ENCODE data around the gene ZNF281. TPM values are rescaled to one million over a fixed set of nuclear protein-coding genes. Genes with fewer than 3 reads are reported as not detected.

The ZNF281 gene
- total RNA-seq, 4 donors from 2014 or later: 12.1 to 13.4 (median 13.2) TPM

DNA sequence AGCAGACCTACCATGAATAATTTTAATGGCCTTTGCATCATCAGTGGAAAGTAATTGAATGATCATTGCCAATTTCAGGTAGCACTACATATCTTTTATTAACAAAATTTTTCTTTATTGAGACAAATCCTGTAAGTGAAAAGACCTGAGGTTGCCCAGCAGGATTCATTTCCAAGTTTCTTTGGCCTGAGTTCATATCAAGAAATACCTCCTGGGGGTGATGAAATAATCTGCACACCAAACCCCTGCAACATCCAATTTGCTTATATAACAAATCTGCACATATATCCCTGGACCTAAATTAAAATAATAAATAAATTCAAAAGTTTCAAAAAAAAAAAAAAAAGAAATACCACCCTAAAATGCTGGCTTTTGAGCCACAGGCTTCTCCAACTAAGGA lies 27.3 kb upstream of the ZNF281 start:
- TF ChIP-seq EP300 (IDR thresholded peaks at IDR 0.05): no peak
- no peak for TF ChIP-seq POLR2A (IDR thresholded peaks at IDR 0.05)
- TF ChIP-seq, protein P1, sequence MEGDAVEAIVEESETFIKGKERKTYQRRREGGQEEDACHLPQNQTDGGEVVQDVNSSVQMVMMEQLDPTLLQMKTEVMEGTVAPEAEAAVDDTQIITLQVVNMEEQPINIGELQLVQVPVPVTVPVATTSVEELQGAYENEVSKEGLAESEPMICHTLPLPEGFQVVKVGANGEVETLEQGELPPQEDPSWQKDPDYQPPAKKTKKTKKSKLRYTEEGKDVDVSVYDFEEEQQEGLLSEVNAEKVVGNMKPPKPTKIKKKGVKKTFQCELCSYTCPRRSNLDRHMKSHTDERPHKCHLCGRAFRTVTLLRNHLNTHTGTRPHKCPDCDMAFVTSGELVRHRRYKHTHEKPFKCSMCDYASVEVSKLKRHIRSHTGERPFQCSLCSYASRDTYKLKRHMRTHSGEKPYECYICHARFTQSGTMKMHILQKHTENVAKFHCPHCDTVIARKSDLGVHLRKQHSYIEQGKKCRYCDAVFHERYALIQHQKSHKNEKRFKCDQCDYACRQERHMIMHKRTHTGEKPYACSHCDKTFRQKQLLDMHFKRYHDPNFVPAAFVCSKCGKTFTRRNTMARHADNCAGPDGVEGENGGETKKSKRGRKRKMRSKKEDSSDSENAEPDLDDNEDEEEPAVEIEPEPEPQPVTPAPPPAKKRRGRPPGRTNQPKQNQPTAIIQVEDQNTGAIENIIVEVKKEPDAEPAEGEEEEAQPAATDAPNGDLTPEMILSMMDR (IDR thresholded peaks at IDR 0.05): no peak
- no peak for TF ChIP-seq POLR2AphosphoS5 (IDR thresholded peaks at IDR 0.05)
- Histone ChIP-seq H3K4me1 (no peaks in the 10 kb centered on the region), H3K27me3 (no peaks in the 10 kb centered on the region), H3K9me3 (no peaks in the 10 kb centered on the region), H3K36me3 (no peaks in the 10 kb centered on the region), H3K27ac (no peak overlapping the region), H3K4me3 (no peak overlapping the region)
- no peak for ATAC-seq

DNA sequence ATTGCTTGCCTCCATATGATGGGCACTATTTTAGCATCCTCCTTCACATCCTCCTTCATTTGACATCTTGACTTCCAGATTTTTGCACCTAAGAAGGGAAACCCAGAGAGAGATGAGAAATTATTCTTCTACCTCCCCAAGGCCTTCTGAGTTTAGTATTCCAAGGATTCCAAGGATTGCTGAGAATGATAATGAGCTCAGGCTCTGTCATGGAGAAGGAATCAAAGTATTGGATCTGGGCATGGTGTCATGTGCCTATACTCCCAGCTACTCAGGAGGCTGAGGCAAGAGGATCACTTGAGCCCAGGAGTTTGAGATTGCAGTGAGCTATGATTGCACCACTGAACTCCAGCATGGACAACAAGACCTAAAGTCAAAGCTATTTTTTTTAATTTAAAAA lies 26.6 kb upstream of the ZNF281 start:
- no peak for TF ChIP-seq POLR2AphosphoS5 (IDR thresholded peaks at IDR 0.05)
- TF ChIP-seq, protein P1 (IDR thresholded peaks at IDR 0.05): no peak
- H3K36me3 ChIP-seq: no peaks in the 10 kb centered on the region
- H3K4me3 ChIP-seq: no peak overlapping the region
- no peak for ATAC-seq
- H3K27me3 ChIP-seq: no peaks in the 10 kb centered on the region
- no peaks in the 10 kb centered on the region for H3K4me1 ChIP-seq
- no peak overlapping the region for H3K27ac ChIP-seq
- no peaks in the 10 kb centered on the region for H3K9me3 ChIP-seq

DNA sequence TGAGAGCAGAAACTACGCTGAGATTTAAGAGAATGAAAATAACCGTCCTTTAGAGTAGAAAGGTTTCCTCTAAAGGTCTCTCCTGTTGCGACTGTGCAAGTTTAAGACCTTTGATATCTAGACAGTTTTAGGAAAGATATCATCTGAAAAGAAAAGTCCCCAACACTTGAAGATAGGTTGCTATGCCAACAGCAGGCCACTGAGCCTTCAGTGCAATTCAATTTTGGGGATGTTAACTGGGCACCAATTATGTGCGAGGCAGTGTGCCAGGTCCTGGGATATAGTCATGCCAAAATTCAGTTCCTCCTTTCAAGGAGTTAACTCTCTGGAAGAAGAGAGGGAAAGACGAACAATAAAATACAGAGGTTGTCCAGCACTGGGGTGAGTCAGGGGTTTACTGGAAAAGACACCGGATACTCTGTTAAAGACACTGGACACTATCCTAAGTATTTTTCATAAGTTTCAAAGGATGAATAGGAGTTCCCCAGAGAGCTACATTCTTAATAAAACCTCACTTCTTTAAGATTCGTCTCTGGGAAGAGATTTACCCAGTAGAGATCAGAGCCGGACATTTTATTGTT lies 25.5 kb upstream of the ZNF281 start:
- H3K27ac ChIP-seq: no peak overlapping the region
- 78 to 83% methylated on average over 8 of the region's 8 CpGs for WGBS, 2 donors (ENCODE audit: low coverage in 1 of 2)
- no peaks in the 10 kb centered on the region for H3K4me1 ChIP-seq
- no peaks in the 10 kb centered on the region for H3K36me3 ChIP-seq
- no peak for ATAC-seq
- H3K9me3 ChIP-seq: no peaks in the 10 kb centered on the region
- TF ChIP-seq EP300 (IDR thresholded peaks at IDR 0.05): no peak
- no peak for TF ChIP-seq POLR2AphosphoS5 (IDR thresholded peaks at IDR 0.05)
- H3K27me3 ChIP-seq: no peaks in the 10 kb centered on the region
- H3K4me3 ChIP-seq: no peak overlapping the region

DNA sequence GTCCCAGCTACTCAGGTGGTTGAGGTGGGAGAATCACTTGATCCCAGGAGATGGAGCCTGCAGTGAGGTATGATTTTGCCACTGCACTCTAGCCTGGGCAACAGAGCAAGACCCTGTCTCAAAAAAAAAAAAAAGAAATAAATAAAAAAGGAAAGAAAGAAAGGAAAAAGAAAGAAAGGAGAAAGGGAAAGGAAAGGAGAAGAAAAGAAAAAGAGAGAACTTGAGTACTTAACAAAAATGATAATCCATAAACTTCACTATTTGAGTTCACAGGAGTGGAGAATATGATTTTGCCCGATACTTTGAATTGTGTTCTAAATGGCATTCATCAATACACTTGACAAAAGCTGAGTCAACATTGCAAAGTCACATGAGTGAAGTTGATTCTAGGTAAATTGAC lies 23.8 kb upstream of the ZNF281 start:
- H3K9me3 ChIP-seq: no peaks in the 10 kb centered on the region
- no peak overlapping the region for H3K4me3 ChIP-seq
- no peaks in the 10 kb centered on the region for H3K4me1 ChIP-seq
- TF ChIP-seq POLR2AphosphoS5 (IDR thresholded peaks at IDR 0.05) (no peak), POLR2A (IDR thresholded peaks at IDR 0.05) (no peak), EP300 (IDR thresholded peaks at IDR 0.05) (no peak)
- TF ChIP-seq, protein P1 (IDR thresholded peaks at IDR 0.05): no peak
- no peak for ATAC-seq
- no peaks in the 10 kb centered on the region for H3K27me3 ChIP-seq
- H3K36me3 ChIP-seq: no peaks in the 10 kb centered on the region
- no peak overlapping the region for H3K27ac ChIP-seq
- 94 to 100% methylated on average over 1 of the region's 1 CpG for WGBS, 2 donors (ENCODE audit: low coverage in 1 of 2)

DNA sequence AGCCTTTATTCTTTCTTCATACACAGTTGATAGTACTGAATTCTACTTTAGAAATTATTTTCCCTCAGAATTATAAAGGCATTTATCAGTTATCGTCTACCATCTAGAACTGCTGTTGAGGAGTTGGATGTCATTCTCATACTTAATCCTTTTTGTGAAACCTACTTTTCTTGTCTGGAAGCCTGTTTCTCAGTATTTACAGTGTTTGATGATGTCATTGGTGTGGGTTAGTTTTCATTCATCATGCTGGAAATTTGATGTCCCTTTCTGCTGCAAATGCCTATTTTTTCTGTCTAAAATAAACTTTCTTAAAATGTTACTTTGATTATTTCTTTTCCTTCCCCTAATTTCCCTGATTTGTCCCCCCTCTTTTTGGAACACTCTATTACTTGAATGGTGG lies 22.8 kb upstream of the ZNF281 start:
- 82 to 89% methylated on average over 1 of the region's 1 CpG for WGBS, 2 donors (ENCODE audit: low coverage in 1 of 2)
- H3K9me3 ChIP-seq: no peaks in the 10 kb centered on the region
- no peaks in the 10 kb centered on the region for H3K27me3 ChIP-seq
- no peak for TF ChIP-seq POLR2A (IDR thresholded peaks at IDR 0.05)
- TF ChIP-seq, protein P1 (IDR thresholded peaks at IDR 0.05): no peak
- no peak for TF ChIP-seq POLR2AphosphoS5 (IDR thresholded peaks at IDR 0.05)
- no peak for TF ChIP-seq EP300 (IDR thresholded peaks at IDR 0.05)
- no peaks in the 10 kb centered on the region for H3K36me3 ChIP-seq
- ATAC-seq: no peak
- no peak overlapping the region for H3K4me3 ChIP-seq
- no peaks in the 10 kb centered on the region for H3K4me1 ChIP-seq
- no peak overlapping the region for H3K27ac ChIP-seq

Measured in gastroesophageal sphincter (tissue), 4 donors.